Measurements from ENCODE around the gene HIPK2.

Gene HIPK2

GRCh38 chr7:139675127-139676125 is 102.4 kb downstream of the HIPK2 start:
- Histone ChIP-seq H3K9ac (ENCODE audit: low read depth, low read length) (no peak overlapping the region), H3K4me3 (ENCODE audit: low read depth in 1 of 2, low read length in 2 of 2) (no peak overlapping the region), H4K20me1 (ENCODE audit: insufficient read depth, low read length) (no peaks in the 10 kb centered on the region), H2AFZ (ENCODE audit: low read depth, low read length) (no peak overlapping the region), H3K27ac (ENCODE audit: low read length) (no peak overlapping the region), H3K27me3 (ENCODE audit: insufficient read depth, low read length, poor library complexity) (no peaks in the 10 kb centered on the region), H3K36me3 (ENCODE audit: insufficient read depth, low read length) (no peaks in the 10 kb centered on the region), H3K4me2 (ENCODE audit: insufficient read depth, low read length) (no peak overlapping the region), H3K4me1 (ENCODE audit: insufficient read depth, low read length) (no peaks in the 10 kb centered on the region), H3K9me3 (ENCODE audit: insufficient read depth, low read length, severe bottlenecking) (no peaks in the 10 kb centered on the region), H3K79me2 (ENCODE audit: insufficient read depth, low read length) (no peaks in the 10 kb centered on the region)
- TF ChIP-seq CTCF (IDR thresholded peaks at IDR 0.05; ENCODE audit: borderline replicate concordance, extremely low read depth, low read length, poor library complexity, severe bottlenecking): no peak
- TF ChIP-seq EZH2 (IDR thresholded peaks at IDR 0.05; ENCODE audit: borderline replicate concordance, low read depth, low read length, severe bottlenecking): no peak
- DNase-seq: no peak
- ATAC-seq (ENCODE audit: insufficient read depth, low read depth): no peak

- Histone ChIP-seq H3K4me2 (ENCODE audit: insufficient read depth, low read length) (no peak overlapping the region), H3K9ac (ENCODE audit: low read depth, low read length) (no peak overlapping the region), H3K4me1 (ENCODE audit: insufficient read depth, low read length) (no peaks in the 10 kb centered on the region), H3K4me3 (ENCODE audit: low read depth in 1 of 2, low read length in 2 of 2) (no peak overlapping the region), H3K9me3 (ENCODE audit: insufficient read depth, low read length, severe bottlenecking) (no peaks in the 10 kb centered on the region), H3K36me3 (ENCODE audit: insufficient read depth, low read length) (no peaks in the 10 kb centered on the region), H4K20me1 (ENCODE audit: insufficient read depth, low read length) (no peaks in the 10 kb centered on the region), H3K27me3 (ENCODE audit: insufficient read depth, low read length, poor library complexity) (no peaks in the 10 kb centered on the region), H2AFZ (ENCODE audit: low read depth, low read length) (no peak overlapping the region), H3K79me2 (ENCODE audit: insufficient read depth, low read length) (no peaks in the 10 kb centered on the region), H3K27ac (ENCODE audit: low read length) (no peak overlapping the region)
- no peak for DNase-seq
- TF ChIP-seq CTCF (IDR thresholded peaks at IDR 0.05; ENCODE audit: borderline replicate concordance, extremely low read depth, low read length, poor library complexity, severe bottlenecking) (no peak), EZH2 (IDR thresholded peaks at IDR 0.05; ENCODE audit: borderline replicate concordance, low read depth, low read length, severe bottlenecking) (no peak)
- no peak for ATAC-seq (ENCODE audit: insufficient read depth, low read depth)
Observed at GRCh38 chr7:139674752-139675126, 103.1 kb downstream of the HIPK2 start.

- no peaks in the 10 kb centered on the region for H4K20me1 ChIP-seq (ENCODE audit: insufficient read depth, low read length)
Observed at GRCh38 chr7:139674341-139674740, 103.5 kb downstream of the HIPK2 start.

More at GRCh38 chr7:139674341-139674740, 103.5 kb downstream of the HIPK2 start:
- no peaks in the 10 kb centered on the region for H3K27me3 ChIP-seq (ENCODE audit: insufficient read depth, low read length, poor library complexity)
- H3K4me3 ChIP-seq (ENCODE audit: low read depth in 1 of 2, low read length in 2 of 2): no peak overlapping the region
- H3K4me1 ChIP-seq (ENCODE audit: insufficient read depth, low read length): no peaks in the 10 kb centered on the region
- H2AFZ ChIP-seq (ENCODE audit: low read depth, low read length): no peak overlapping the region
- TF ChIP-seq EZH2 (IDR thresholded peaks at IDR 0.05; ENCODE audit: borderline replicate concordance, low read depth, low read length, severe bottlenecking) (no peak), CTCF (IDR thresholded peaks at IDR 0.05; ENCODE audit: borderline replicate concordance, extremely low read depth, low read length, poor library complexity, severe bottlenecking) (no peak)
- no peaks in the 10 kb centered on the region for H3K9me3 ChIP-seq (ENCODE audit: insufficient read depth, low read length, severe bottlenecking)
- H3K36me3 ChIP-seq (ENCODE audit: insufficient read depth, low read length): no peaks in the 10 kb centered on the region
- no peak for ATAC-seq (ENCODE audit: insufficient read depth, low read depth)
- H3K4me2 ChIP-seq (ENCODE audit: insufficient read depth, low read length): no peak overlapping the region
- no peak overlapping the region for H3K27ac ChIP-seq (ENCODE audit: low read length)
- DNase-seq: no peak
- no peaks in the 10 kb centered on the region for H3K79me2 ChIP-seq (ENCODE audit: insufficient read depth, low read length)
- H3K9ac ChIP-seq (ENCODE audit: low read depth, low read length): no peak overlapping the region

Data from DND-41 (cell line).